Stimulated activated effector memory CD8-positive, alpha-beta T cell treated with anti-CD3 and anti-CD28 coated beads, Interleukin-12 subunit alpha, Interleukin-12 subunit beta, amount 100 ng/mL, for 72 hours (primary cell): ENCODE measurements around the gene BPIFB4.

Experiments used
- ATAC-seq: fragments of 150-1000 bp; cut with Tn5 transposase; 2 replicates; pipeline ENCODE4 v1.10.0; 2021
- DNase-seq, 2 donors: peaks; one replicate each; pipeline ENCODE4 v3.0.0; 2021 to 2022; ENCODE audit warnings: low spot score in 2 of 2
- H3K27ac Mint-ChIP-seq: one replicate; pipeline ENCODE4 v1.8.0; 2022; ENCODE audit warnings: mild to moderate bottlenecking, mixed read lengths
- H3K36me3 Mint-ChIP-seq: one replicate; pipeline ENCODE4 v1.8.0; 2022; ENCODE audit warnings: mild to moderate bottlenecking, mixed read lengths
- H3K4me1 Mint-ChIP-seq: one replicate; pipeline ENCODE4 v1.8.0; 2022; ENCODE audit warnings: mixed read lengths
- H3K4me3 Mint-ChIP-seq: one replicate; pipeline ENCODE4 v1.8.0; 2022; ENCODE audit warnings: mild to moderate bottlenecking, mixed read lengths
- H3K9me3 Mint-ChIP-seq: one replicate; pipeline ENCODE4 v1.8.0; 2022; ENCODE audit warnings: mixed read lengths

Gene BPIFB4

GRCh38 chr20:33133373-33133941 is 54.0 kb downstream of the BPIFB4 start:
- no peak overlapping the region for H3K4me3 Mint-ChIP-seq
- H3K27ac Mint-ChIP-seq, result no peak overlapping the region
- H3K4me1 Mint-ChIP-seq, result no peaks in the 10 kb centered on the region
- H3K36me3 Mint-ChIP-seq, result no peaks in the 10 kb centered on the region
- ATAC-seq (peak; percentile 29), DNase-seq (no peak)
- H3K9me3 Mint-ChIP-seq, result no peaks in the 10 kb centered on the region

- H3K9me3 Mint-ChIP-seq, result no peaks in the 10 kb centered on the region
- no peak overlapping the region for H3K4me3 Mint-ChIP-seq
- ATAC-seq (no peak), DNase-seq (no peak)
- no peaks in the 10 kb centered on the region for H3K4me1 Mint-ChIP-seq
- H3K36me3 Mint-ChIP-seq, result no peaks in the 10 kb centered on the region
- H3K27ac Mint-ChIP-seq, result no peak overlapping the region
Measured at GRCh38 chr20:33137195-33137594, 57.8 kb downstream of the BPIFB4 start.

- Mint-ChIP-seq H3K4me1 (no peaks in the 10 kb centered on the region), H3K36me3 (no peaks in the 10 kb centered on the region), H3K27ac (no peak overlapping the region), H3K9me3 (no peaks in the 10 kb centered on the region), H3K4me3 (no peak overlapping the region)
- DNase-seq (no peak), ATAC-seq (no peak)
Measured at GRCh38 chr20:33139467-33139866, 60.0 kb downstream of the BPIFB4 start.

GRCh38 chr20:33145521-33145920 is 66.1 kb downstream of the BPIFB4 start:
- Mint-ChIP-seq H3K4me1 (no peaks in the 10 kb centered on the region), H3K4me3 (no peak overlapping the region), H3K36me3 (no peaks in the 10 kb centered on the region), H3K27ac (no peak overlapping the region), H3K9me3 (no peaks in the 10 kb centered on the region)
- DNase-seq, result no peak
- no peak for ATAC-seq

GRCh38 chr20:33147299-33147698 is 67.9 kb downstream of the BPIFB4 start:
- DNase-seq (no peak), ATAC-seq (no peak)
- no peaks in the 10 kb centered on the region for H3K9me3 Mint-ChIP-seq
- H3K4me1 Mint-ChIP-seq, result no peaks in the 10 kb centered on the region
- H3K4me3 Mint-ChIP-seq, result no peak overlapping the region
- H3K27ac Mint-ChIP-seq, result no peak overlapping the region
- no peaks in the 10 kb centered on the region for H3K36me3 Mint-ChIP-seq

- no peaks in the 10 kb centered on the region for H3K9me3 Mint-ChIP-seq
- no peak overlapping the region for H3K4me3 Mint-ChIP-seq
- ATAC-seq (no peak), DNase-seq (no peak)
- H3K4me1 Mint-ChIP-seq, result no peaks in the 10 kb centered on the region
- H3K27ac Mint-ChIP-seq, result no peak overlapping the region
- no peaks in the 10 kb centered on the region for H3K36me3 Mint-ChIP-seq
Measured at GRCh38 chr20:33148040-33148439, 68.6 kb downstream of the BPIFB4 start.

GRCh38 chr20:33154252-33154651 is 74.8 kb downstream of the BPIFB4 start:
- no peak for DNase-seq
- Mint-ChIP-seq H3K36me3 (no peaks in the 10 kb centered on the region), H3K9me3 (no peaks in the 10 kb centered on the region), H3K4me3 (no peak overlapping the region), H3K4me1 (no peaks in the 10 kb centered on the region), H3K27ac (no peak overlapping the region)
- ATAC-seq, result no peak

GRCh38 chr20:33158637-33159385 is 79.4 kb downstream of the BPIFB4 start:
- Mint-ChIP-seq H3K36me3 (no peaks in the 10 kb centered on the region), H3K9me3 (no peaks in the 10 kb centered on the region), H3K4me1 (no peaks in the 10 kb centered on the region), H3K4me3 (no peak overlapping the region), H3K27ac (no peak overlapping the region)
- DNase-seq, result no peak
- ATAC-seq, result no peak

- no peak overlapping the region for H3K27ac Mint-ChIP-seq
- no peaks in the 10 kb centered on the region for H3K9me3 Mint-ChIP-seq
- H3K4me1 Mint-ChIP-seq, result no peaks in the 10 kb centered on the region
- H3K36me3 Mint-ChIP-seq, result no peaks in the 10 kb centered on the region
- ATAC-seq, result no peak
- H3K4me3 Mint-ChIP-seq, result no peak overlapping the region
- no peak for DNase-seq
Measured at GRCh38 chr20:33159713-33160112, 80.3 kb downstream of the BPIFB4 start.

GRCh38 chr20:33160681-33161080 is 81.2 kb downstream of the BPIFB4 start:
- Mint-ChIP-seq H3K4me3 (no peak overlapping the region), H3K36me3 (no peaks in the 10 kb centered on the region), H3K9me3 (no peaks in the 10 kb centered on the region), H3K27ac (no peak overlapping the region), H3K4me1 (no peaks in the 10 kb centered on the region)
- DNase-seq (no peak), ATAC-seq (no peak)
